Suppressor macrophage (primary cell): ENCODE results near the gene CFP.

Source experiments
- DNase-seq, 4 experiments: peaks; one replicate each; pipeline ENCODE4 v3.0.0-alpha.2; 2020 to 2022

The CFP gene

GRCh38 chrX:47637546-47638195 lies 7.9 kb upstream of the CFP start:
- peak; percentile 56 to 82 (median 73) for DNase-seq

GRCh38 chrX:47634871-47635575 lies 5.3 kb upstream of the CFP start:
- peak in 1 of 4 experiments; percentile 16 for DNase-seq

- peak; percentile 61 to 89 (median 72) for DNase-seq
These were observed 4.2 kb upstream of the CFP start for GRCh38 chrX:47633689-47634590.

DNA sequence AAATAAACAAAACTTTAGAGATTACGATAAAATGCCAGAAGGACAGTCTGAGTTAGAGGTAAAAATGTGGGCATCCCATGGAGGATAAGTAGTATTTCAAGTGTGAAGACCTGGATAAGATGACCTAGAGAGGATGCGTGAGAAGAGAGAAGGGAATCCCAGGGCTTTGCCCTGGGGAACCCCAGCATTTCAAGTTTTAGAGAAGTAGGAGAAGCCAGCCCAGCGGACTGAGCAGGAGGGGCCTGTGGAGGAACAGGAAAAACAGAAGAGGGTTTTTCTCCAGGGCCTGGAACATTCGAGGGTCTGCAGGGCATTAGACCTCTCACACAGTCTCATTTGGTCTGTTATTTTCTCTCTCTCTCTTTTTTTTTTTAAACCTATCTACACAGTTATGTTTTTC lies 2.9 kb upstream of the CFP start:
- peak; percentile 65 to 80 (median 76) for DNase-seq

DNA sequence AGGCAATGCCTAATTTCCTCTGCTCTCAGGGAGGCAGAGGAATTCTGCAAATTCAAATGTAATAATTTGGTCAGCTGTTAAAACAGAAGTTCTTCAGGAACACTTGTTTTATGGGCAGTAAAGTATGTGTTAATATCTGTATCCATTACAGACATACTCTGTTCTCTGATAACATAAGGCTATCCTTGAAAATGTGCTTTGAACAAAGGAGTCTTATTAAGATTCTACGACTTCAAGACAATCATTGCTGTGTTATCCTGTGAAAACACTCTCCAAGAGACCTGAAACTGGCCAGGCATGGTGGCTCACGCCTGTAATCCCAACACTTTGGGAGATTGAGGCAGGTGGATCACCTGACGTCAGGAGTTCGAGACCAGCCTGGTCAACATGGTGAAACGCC lies 1.9 kb upstream of the CFP start:
- no peak for DNase-seq

DNA sequence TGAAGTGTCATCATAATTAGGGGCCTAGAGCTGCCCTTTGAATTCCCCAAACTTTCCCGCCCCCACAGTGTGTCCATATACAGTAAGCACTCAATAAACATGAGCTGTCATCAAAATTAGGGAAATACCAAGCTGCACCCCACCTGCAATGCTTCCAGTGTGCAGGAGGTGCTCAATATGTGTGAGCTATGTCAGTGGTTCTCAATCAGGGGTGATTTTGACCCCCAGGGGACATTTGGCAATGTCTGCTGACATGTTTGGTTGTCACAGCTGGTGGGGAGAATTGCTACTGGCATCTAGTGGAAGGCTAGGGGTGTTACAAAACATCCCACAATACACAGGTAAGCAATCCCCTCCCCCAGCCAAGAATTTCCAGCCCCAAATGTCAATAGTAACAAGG lies 748 bp downstream of the CFP start:
- peak in 3 of 4 experiments; percentile 14 to 37 (median 27) for DNase-seq

DNA sequence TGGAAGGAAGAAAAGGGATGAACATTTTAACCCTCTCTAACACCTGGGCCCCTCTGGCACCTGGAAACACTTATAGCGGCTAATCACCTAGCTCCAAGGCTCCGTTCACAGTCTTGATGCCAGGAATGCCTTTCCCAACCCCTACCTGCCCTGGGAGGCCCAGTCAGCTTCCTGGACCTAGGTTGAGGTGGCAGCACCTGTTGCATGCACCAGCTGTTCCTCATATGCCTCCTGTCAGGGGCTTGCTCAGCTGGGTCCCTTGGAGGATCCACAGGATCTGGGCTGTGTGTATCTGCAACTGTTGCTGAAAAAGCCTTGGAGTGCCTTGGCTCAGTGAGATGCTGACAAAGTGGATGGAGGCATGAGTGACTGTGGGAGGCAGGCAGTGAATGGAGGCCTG lies 4.4 kb downstream of the CFP start:
- no peak for DNase-seq

DNA sequence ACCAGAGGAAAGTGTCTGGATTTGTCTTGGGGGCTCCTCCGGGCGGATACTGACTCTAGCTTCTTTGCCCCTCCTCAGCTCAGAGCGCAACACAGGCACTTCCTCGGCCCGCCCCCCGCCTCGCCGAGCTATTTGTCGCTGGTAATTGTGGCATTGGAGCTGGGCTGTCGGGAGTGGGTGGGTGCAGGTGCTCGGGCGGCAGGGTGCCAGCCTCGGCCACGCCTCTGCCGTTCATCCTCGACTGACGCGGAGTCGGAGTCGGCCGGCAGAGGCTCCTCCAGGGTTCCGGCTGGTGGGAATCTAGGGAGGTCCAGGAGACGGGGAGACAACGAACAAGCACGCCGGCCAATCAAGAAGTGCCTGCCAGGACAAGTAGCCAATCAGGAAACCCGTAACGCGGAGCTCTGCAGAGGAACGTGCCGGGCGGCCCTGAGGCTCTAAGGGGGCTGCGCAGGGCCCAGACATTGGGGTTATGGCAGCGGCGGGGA lies 6.1 kb downstream of the CFP start:
- peak; percentile 26 to 67 (median 56) for DNase-seq

DNA sequence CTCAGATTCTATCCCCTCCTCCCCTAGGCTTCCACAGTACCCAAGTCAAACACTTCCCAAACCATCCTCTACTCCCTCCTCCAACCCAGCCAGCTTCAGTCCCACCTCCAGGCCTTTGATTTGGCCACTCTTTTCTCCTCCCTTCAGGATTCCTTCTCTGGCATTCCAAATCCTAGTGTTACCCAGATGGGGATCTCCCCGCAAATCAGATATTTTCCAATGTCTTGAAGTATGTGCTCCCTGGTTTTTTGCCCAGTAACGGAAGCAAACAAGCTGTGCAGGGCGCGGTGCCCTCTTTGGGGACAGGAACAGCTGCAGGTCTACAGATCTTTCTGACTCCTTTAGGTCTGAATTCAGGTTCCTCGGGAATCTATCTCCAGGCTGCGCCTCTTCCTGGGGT lies 7.9 kb downstream of the CFP start:
- DNase-seq: no peak

DNA sequence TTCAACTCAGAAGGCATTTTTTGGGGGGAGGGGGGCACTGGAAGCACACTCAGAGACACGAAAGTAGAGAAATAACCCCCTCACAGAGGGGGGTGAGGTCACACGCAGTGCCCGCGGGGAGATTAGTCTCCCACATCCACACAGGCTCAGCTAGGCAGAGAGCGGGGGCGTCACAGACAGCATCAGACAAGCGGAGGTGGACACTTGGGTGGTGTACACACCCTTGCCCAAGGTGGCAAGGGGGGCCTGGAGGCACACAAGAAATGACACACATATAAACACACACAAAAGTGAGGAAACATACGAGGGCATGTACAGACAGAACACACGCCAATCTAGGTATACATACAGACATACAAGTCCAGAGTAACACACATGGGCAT lies 9.4 kb downstream of the CFP start:
- no peak for DNase-seq

GRCh38 chrX:47619486-47620302 lies 10.0 kb downstream of the CFP start, which contains the start of gene SYN1:
Gene SYN1 (minus strand): TSS chrX:47619857. CDS start chrX:47619728, 129 bp downstream.
- DNase-seq: peak; percentile 81 to 91 (median 85)

GRCh38 chrX:47618923-47619485 lies 10.7 kb downstream of the CFP start:
- DNase-seq: no peak

- DNase-seq: no peak
These were observed 15.1 kb downstream of the CFP start for GRCh38 chrX:47614618-47615017.

DNA sequence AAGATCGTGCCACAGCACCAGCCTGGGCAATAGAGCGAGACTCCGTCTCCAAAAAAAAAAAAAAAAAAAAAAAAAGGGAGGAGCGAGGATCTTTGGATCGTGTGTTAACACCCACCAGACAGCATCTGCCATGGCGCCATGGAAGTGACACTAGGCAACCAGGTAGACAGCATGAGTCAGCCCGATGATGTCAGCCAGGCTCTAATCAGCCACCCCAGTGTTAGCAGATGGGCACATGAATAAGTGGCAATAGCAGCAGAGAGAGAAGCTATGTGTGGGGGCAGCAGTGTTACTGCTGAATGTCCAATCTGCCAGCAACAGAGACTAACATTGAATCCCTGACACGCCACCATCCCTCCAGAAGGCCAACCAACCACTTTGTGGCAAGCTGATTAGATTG lies 16.6 kb downstream of the CFP start:
- DNase-seq: no peak

DNA sequence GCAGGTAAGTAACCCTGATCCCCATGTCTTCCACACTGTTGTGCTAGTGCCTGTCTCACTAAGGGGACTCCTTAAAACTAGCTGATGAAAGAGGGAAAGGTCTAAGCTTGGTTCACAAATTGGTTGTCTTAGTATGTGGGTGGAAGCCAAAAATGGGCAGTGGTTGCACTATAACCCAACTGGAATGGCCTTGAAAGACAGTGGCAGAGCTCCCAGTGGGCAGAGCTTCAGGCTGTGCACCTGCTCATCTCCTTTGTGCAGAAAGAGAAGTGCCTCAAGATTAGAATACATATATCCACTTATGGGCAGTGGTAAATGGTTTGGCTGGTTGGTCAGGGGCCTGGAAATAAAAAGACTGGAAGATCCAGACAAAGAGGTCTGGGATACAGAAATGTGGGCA lies 17.3 kb downstream of the CFP start:
- DNase-seq: no peak

- DNase-seq: no peak
These were observed 17.8 kb downstream of the CFP start for GRCh38 chrX:47611926-47612325.

DNA sequence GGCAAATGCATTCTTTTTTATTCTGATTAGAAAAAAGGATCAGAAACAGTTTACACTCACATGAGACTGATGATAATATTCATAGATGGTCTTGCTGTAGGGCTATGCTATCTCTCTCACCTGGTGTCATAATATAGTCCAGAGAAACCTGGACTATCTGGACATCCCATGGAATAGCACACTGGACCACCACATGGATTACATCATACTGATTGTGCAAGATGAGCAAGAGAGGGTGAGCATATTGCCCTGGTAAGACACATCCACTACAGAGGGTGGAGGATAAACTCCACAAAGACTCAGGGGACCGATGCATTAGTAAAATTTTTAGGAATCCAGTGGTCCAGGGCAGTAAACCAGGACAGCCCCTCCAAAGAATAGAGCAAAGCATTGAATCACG lies 18.2 kb downstream of the CFP start:
- DNase-seq: no peak

- peak; percentile 26 to 58 (median 43) for DNase-seq
These were observed 19.2 kb downstream of the CFP start for GRCh38 chrX:47610511-47610910.

GRCh38 chrX:47608130-47608810 lies 21.5 kb downstream of the CFP start:
- no peak for DNase-seq

DNA sequence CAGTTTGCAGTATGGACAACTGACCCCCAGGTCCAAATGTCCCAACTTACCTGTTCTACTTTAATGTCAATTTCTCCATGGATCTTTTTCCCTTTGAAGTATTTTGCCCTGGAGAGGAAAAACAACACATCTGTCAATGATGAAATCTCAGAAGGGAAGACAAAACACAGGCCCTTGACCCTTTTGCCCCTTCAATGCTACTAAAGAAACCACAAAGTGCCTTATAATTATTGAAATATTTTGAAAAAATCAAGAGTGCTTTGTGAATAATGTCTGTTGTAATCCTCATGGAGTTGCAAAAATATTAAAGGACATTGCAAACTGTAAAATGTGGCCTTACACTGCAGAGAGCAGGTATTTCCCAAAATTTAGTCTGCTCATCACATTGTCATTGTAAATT lies 22.6 kb downstream of the CFP start:
- DNase-seq: no peak

GRCh38 chrX:47605024-47605423 lies 24.7 kb downstream of the CFP start:
- DNase-seq: peak; percentile 38 to 69 (median 65)
